Measurements from ENCODE around the gene IGSF3.

GRCh38 chr1:116585886-116586285 is 81.6 kb downstream of the IGSF3 start:
- TF ChIP-seq CTCF (IDR thresholded peaks at IDR 0.05) (no peak), POLR2A (IDR thresholded peaks at IDR 0.05) (no peak)

Data from Peyer's patch (tissue), 4 donors.